SK-MEL-5 (cell line): ENCODE data around the gene VASN. TPM values are rescaled to one million over a fixed set of nuclear protein-coding genes. Genes with fewer than 3 reads are reported as not detected.
"Not testable (repeated sequence)": the region's sequence is repeated elsewhere in the genome, so short reads cannot be mapped to it uniquely, and the experiment has no call there.

ENCODE experiments used
- DNase-seq: peaks from one replicate; pipeline ENCODE4 v3.0.0-alpha.2; 2016; ENCODE audit warnings: low read depth, low spot score
- in situ Hi-C: cut with HindIII; loops from 2 replicates; pipeline ENCODE4 v1.10.0; 2016; ENCODE audit warnings: low sequenced_read_pairs, high pct_unique_total_duplicates, low pct_unique_long_range_greater_than_20kb
- total RNA-seq: library from RNA; depleted of rRNA; stranded (reverse); fragments of >200 nt; shearing (Covaris generic); gene quantifications from 2 replicates; pipeline ENCODE4 v1.2.3, GENCODE V29; 2014

VASN gene
- total RNA-seq, 1 experiment from 2014 or later, result 0.03 TPM

GRCh38 chr16:4386951-4387565 lies 15.4 kb downstream of the VASN start:
- in situ Hi-C loops, result no loop called here
- no peak for DNase-seq

- no peak for DNase-seq
- in situ Hi-C loops, result no loop called here
Measured at GRCh38 chr16:4387781-4388180, 16.1 kb downstream of the VASN start.

- DNase-seq, result no peak
- in situ Hi-C loops, result no loop called here
Measured at GRCh38 chr16:4388271-4389021, 16.8 kb downstream of the VASN start.

DNA sequence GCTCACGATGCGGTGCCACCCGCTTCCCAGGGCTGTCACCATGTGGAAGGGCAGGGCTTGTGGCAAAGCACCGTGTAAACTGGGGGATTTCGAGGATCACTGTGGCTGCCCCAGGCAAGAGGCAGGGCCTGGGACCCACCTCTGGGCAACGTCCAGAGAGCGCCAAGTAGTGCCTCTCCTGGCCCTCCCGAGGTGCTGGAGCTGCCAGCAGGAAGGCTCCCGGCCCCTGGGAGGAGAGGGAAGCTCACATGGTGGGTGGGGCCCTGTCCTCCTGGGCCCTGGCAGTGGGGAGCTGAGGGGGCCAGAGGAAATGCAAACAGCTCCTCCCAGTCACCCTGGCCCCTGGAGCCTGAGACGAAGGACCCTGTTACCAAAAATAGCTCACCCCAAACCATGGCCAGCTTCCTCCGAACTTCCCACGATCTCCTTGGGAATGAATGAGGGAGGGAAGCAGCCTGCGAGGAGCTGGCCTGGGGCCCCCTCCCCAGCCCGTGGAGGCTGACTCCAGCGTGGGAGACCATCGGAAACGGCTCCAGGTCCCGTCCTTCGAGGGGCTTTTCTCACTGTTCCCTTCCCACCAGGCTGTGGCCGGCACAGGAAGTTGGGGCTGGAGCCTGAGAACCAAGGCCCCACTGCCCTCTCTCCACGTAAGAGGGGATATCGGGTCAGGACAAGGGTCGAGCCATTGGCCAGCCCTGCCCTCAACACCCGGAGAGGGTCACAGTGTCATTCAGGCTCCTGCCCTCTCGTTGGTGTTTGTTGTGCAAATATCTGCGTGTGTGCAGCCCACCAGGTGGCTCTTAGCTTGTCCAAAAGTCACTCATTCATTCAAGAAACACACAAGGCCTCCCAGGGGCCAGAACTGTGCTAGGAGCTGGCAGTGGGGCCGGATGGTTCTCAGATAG lies 17.7 kb downstream of the VASN start:
- DNase-seq, result no peak
- in situ Hi-C loops, result no loop called here

- no peak for DNase-seq
- in situ Hi-C loops, result no loop called here
Measured at GRCh38 chr16:4390266-4391260, 18.9 kb downstream of the VASN start.

DNA sequence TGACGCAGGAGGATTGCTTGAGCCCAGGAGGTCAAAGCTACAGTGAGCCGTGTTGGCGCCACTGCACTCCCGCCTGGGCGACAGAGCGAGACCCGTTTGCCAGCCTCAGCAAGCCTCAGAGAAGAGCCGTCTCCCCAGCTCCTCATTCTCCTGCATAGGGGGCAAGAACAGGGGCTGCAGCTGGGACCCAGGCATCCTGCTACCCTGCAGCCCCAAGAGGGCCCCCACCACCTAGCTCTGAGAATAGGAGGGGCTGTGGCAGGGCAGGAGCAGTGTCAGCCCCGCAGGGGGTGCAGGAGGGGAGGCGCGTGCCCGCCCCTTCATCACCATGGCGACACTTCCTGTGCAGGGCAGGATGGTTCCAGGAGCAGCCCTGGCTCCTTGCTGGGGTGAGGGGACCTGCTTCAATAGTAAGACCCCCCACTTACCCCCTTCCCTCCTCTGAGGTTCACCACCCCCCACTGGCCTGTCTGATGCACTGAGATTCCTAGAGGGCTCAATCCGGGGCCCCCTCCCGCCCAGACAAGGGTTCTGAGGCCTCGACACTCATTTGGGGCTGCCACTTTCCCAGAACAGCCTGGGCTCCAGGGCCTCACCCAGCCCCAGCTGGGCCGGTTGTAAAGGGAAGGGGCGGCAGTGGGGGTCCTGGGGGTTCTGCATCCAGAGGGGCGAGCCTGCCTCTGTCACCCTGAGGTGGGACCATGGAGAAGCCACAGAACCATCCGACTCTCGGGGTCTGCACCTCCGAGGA lies 20.2 kb downstream of the VASN start:
- in situ Hi-C loops, result no loop called here
- DNase-seq, result no peak

GRCh38 chr16:4392382-4393239 lies 21.0 kb downstream of the VASN start:
- DNase-seq, result no peak
- in situ Hi-C loops, result no loop called here

DNA sequence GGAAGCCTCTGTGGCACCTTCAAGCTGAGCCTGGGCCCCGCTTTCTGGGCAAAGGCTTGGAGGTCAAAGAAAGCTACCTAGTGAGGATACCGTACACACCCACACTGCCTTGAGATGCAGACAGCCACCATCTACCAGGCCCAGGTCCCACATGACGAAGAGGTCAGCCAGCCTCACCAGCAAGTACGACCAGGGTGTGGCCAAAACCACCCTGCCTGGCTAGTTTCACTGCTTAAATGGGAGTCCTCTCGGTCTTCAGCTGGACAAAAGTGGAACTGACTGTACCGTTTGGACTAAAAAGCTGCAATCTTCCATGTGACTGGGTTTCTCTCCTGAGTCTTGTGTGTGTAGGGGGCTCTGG lies 21.6 kb downstream of the VASN start:
- in situ Hi-C loops, result no loop called here
- DNase-seq, result no peak

DNA sequence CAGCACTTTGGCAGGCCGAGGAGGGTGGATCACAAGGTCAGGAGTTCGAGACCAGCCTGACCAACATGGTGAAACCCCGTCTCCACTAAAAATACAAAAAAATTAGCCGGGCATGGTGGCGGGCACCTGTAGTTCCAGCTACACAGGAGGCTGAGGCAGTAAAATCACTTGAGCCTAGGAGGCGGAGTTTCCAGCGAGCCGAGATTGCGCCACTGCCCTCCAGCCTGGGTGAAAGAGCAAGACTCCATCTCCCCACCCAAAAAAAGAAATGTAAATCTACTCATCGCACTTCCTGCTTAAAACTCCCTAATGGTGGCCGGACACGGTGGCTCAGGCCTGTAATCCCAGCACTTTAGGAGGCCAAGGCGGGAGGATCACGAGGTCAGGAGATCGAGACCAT lies 22.2 kb downstream of the VASN start:
- in situ Hi-C loops, DNase-seq: not testable (repeated sequence)

- DNase-seq, result no peak
- in situ Hi-C loops, result no loop called here
Measured at GRCh38 chr16:4395055-4395726, 23.5 kb downstream of the VASN start.

DNA sequence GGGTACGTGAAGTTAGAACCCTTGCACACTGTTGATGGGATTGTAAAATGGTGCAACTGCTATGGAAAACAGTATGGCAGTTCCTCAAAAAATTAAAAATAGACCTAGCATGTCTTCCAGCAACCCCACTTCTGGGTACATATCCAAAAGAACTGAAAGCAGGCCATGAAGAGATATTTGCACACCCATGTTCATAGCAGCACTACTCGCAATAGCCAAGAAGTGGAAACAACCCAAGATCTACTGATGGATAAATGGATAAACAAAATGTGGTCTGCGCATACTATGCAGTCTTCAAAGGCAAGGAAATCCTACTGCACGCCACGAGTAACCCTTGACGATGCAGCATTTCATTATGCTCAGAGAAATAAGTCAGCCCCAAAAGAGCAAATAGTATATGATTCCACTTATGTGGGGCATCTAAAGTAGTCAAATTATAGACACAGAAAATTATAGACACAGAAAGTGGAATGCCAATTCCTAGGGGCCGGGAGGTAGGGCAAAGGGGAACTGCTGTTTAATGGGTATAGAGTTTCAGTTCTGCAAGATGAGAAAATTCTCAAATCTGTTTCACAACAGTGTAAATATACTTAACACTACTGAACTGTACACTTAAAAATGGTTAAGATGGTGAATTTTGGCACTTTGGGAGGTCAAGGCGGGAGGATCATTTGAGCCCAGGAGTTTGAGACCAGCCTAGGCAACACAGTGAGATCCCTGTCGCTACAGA lies 27.5 kb downstream of the VASN start:
- in situ Hi-C loops, result no loop called here

GRCh38 chr16:4401094-4401501 lies 29.4 kb downstream of the VASN start:
- in situ Hi-C loops, result no loop called here
- DNase-seq, result no peak

More for the DNA sequence above, 27.5 kb downstream of the VASN start:
- DNase-seq, result no peak

- DNase-seq, result no peak
- in situ Hi-C loops, result no loop called here
Measured at GRCh38 chr16:4401510-4401909, 29.9 kb downstream of the VASN start.

GRCh38 chr16:4402439-4403132 lies 30.9 kb downstream of the VASN start:
- DNase-seq, result peak; percentile 67
- in situ Hi-C loops, result no loop called here
